GM21367 (cell line): Measurements from ENCODE around the gene MICALL1.
A peak's percentile ranks its signal among the peaks of the same experiment; 100 is the strongest.

ENCODE experiments used
- ATAC-seq: cut with Tn5 transposase; IDR thresholded peaks from one replicate; pipeline ENCODE4 v1.9.1; 2021; ENCODE audit not compliant: unreplicated experiment

Gene MICALL1, protein sequence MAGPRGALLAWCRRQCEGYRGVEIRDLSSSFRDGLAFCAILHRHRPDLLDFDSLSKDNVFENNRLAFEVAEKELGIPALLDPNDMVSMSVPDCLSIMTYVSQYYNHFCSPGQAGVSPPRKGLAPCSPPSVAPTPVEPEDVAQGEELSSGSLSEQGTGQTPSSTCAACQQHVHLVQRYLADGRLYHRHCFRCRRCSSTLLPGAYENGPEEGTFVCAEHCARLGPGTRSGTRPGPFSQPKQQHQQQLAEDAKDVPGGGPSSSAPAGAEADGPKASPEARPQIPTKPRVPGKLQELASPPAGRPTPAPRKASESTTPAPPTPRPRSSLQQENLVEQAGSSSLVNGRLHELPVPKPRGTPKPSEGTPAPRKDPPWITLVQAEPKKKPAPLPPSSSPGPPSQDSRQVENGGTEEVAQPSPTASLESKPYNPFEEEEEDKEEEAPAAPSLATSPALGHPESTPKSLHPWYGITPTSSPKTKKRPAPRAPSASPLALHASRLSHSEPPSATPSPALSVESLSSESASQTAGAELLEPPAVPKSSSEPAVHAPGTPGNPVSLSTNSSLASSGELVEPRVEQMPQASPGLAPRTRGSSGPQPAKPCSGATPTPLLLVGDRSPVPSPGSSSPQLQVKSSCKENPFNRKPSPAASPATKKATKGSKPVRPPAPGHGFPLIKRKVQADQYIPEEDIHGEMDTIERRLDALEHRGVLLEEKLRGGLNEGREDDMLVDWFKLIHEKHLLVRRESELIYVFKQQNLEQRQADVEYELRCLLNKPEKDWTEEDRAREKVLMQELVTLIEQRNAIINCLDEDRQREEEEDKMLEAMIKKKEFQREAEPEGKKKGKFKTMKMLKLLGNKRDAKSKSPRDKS

GRCh38 chr22:37905534-37906363, at the start of gene MICALL1:
Gene MICALL1 (plus strand): TSS chr22:37906297. CDS start chr22:37906423, 126 bp downstream.
- ATAC-seq, result peak; percentile 64

- no peak for ATAC-seq
Measured at GRCh38 chr22:37860796-37861421, 45.2 kb upstream of the MICALL1 start.

GRCh38 chr22:37862570-37863325, 43.3 kb upstream of the MICALL1 start:
- ATAC-seq, result no peak

DNA sequence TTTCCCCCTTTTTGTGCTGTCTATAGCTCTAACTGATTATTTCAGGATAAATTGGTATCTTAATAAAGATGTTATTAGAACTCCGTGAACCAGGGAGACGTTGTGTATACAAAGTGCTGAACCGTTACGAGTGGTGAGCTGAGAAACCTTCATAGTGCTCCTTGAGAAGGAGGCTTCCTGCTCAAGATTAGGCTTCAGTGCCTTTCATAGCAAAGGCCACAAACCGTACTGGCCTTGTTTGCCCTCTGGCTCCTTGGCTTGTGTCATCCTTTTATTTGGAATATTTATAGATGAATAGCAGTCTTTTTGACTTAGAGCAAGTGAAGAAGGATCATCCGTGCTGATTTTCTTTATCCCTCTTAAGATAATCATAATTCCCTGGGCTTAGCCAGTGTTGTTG, 40.6 kb upstream of the MICALL1 start:
- no peak for ATAC-seq

DNA sequence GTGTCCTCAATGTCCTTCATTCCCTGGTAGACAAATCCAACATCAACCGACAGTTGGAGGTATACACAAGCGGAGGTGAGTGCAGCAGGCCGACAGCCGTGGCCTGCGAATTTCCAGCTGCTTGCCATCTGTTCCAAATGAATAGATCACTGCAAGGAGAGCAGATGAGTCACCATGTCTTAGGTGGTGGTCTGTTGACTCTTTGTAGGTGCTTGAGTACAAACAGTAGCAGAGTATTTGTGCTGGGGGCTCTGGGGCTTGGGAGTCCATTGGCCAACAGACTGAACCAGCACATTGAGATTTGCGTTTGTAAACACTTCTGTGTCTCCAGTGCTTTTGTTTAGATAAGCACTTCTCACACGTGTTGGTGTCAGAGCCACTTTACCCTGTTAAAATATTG, 35.8 kb upstream of the MICALL1 start:
- no peak for ATAC-seq

DNA sequence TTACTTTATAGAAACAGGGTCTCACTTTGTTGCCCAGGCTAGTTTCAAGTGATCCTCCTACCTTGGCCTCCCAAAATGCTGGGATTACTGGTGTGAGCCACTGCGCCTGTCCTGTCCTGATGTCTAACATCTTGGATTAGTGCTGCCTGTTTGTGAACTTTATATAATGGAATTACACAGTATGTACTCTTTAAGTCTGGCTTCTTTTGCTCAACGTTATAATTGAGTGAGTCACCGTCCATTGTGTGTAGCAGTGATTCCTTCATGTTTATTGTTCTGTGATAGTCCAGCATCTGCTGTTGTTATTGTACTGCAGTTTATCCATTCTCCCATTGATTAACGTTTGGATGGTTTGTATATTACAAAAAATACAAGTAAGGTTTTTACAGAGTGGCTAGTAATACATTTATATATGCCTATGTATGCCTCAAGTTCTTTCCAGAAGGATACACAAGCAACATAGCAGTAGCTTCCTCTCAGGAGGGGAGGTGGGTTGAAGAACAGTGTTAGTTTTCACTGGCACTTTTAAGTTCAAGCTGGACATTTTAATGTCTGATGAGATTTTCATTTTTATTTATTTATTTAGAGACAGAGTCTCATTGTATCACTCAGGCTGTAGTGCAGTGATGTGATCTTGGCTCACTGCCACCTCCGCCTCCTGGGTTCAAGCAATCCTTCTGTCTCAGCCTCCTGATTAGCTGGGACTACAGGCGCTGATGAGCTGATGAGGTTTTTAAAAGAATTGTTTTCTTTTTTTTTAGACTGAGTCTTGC, 25.2 kb upstream of the MICALL1 start:
- no peak for ATAC-seq

DNA sequence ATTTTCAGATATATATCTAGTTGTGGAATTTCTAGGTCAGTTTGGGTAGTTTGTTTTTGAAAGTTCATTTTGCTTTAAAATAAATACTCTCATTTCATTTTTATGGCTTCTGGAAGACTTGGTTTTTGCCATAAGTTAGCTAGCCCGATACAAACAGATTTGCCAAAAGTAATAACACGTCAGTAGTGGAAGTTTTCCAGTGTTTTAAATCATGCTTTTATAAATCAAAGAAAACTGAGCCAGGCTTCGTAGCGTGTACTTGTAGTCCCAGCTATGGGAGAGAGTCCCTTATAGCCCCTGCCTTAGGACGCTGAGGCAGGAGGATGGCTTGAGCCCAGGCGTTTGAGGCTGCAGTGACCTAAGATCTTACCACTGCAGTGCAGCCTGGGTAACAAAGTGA, 21.7 kb upstream of the MICALL1 start:
- no peak for ATAC-seq

DNA sequence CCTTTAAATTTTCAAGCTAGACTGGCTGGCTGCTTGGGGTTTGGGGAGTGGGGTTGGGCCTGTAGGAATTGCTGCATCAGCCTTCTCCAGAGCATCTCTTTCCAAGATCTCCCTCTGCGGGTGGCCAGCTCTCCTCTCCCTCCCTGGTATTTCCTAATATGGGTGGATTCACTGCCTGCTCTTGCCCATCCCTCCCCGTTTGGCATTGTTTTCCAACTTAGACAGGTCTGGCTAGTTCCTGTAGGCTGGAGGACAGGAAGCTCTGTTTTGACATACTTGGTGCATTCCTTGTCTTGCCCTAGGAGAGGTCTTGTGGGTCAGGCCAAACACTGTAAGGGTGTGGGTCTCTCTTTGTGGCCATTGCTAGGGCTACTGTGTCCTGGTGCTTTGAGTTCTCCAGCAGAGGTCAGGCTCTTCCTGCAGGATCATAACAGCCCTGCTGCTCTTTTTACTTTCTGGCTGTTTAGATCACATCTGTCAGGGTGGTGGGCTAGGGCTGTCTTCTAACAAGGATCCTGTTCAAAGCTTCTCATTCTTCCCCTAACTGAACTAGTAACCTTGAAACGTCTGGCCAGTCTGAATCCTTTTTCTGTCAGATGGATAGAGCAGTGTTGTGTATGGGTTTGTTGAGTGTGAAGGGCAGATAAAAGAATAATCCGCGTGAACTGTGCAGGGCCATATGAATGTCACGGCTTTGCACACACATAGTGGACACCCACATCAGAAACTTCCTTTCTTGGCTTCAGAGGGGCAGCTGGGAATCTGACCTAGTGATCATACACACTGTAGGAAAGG, 18.3 kb upstream of the MICALL1 start:
- ATAC-seq, result no peak

- ATAC-seq, result no peak
Measured at GRCh38 chr22:37891926-37892325, 14.2 kb upstream of the MICALL1 start.

DNA sequence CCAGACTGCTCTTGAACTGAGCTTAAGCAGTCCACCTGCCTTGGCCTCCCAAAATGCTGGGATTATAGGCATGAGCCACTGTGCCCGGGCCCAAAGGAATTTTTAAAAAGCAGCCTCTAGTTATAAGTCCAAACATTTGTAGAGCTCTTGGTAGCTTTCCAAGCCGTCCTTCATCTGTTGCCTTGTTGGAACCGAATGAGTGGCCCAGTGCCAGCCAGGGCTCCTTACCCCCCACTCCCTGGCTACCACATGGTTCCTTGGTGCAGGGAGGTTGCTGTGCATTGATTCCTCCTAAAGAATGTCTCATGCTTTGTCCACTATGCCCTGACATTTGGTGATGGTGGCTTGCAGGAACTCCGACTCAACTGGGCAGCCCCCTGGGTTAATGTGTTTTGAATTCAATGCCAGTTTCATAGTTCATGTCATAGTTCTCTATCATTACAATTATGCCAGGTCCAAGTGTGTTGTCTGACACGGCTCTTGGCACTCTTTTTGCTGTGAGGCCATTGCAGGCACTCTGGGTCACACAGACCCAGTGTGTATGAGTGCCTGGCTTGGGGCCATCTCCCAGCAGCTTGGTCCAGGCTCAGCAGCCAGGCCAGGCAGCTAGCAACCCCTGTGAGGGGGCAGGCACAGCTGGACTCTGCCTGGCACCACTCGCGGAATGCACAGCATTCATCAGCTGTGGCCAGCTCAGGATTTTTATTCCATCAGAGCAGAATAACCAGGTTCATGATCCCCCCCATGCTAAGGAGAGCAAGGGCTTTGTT, 13.3 kb upstream of the MICALL1 start:
- ATAC-seq, result no peak

GRCh38 chr22:37893583-37893983, 12.5 kb upstream of the MICALL1 start:
- no peak for ATAC-seq

DNA sequence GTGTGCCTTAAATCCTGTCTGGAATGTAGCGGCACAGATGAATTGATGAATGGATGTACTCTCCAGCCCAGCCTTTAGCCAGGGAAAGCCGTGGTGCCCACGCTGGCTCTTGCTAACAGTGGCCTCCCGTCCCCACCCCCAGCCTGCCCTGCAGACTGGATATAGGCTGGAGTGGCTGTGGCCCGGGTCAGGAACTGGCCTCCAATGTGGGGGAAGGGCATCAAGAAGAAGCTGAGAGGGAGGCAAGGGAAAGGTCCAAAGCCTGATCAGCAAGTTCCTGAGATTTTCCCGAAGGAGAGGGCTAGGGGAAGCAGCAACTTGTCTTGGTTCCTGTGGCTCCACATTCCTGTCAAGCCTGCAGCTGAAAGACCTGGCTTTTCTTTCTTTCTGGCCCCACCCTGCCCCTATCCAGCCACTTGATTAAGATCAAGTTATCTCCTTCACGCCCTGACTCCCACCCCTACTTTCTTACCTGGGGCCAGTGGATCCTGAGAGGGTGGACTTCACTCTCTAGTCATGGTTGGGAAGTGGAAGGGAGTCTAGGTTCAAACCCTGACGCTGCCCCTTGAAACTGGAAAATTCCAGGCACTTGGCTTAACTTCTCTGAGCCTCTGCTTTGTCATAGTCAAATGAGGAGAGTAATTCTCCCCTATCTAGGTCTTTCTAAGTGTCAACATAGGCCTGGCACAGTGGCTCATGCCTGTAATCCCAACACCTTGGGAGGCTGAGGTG, 11.0 kb upstream of the MICALL1 start:
- no peak for ATAC-seq

DNA sequence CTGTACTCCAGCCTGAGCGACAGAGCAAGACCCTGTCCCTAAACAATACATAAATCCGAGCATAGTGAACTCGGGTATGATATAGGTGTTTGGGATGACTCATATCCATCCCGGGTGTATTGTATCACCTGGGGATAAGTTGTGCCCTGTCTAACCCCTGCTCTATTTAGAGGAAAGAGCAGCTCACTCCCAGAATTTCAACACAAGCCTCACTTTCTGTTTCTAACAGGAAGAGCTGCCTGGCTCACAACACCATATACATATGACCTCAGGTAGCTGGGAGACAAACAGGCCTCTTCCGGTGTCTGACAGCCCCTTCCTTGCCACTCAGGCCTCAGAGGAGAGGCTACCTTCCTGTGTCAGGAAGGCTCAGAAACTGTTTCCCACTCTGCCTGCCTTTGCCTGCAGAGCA, 9.9 kb upstream of the MICALL1 start:
- peak; percentile 49 for ATAC-seq

DNA sequence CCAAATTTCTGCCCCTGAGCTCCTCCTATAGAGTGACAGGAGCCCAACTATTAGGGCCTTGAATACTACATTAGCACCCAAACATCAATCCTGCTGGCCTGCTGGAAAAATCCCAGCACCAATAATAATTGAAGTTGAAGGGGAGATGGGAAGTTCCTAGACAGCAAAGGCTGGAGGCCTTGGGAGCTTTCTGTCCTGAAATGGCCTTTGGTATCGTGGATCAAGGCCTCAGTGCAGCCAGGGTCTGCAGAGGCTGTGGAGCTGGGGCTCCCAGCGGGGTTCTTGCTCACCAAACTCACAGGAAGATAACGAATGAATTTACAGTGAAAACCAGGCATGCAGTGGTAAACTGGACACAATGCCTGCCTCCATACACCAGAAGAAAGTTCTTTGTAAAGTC, 9.2 kb upstream of the MICALL1 start:
- no peak for ATAC-seq

GRCh38 chr22:37897807-37898206, 8.3 kb upstream of the MICALL1 start:
- ATAC-seq, result no peak

DNA sequence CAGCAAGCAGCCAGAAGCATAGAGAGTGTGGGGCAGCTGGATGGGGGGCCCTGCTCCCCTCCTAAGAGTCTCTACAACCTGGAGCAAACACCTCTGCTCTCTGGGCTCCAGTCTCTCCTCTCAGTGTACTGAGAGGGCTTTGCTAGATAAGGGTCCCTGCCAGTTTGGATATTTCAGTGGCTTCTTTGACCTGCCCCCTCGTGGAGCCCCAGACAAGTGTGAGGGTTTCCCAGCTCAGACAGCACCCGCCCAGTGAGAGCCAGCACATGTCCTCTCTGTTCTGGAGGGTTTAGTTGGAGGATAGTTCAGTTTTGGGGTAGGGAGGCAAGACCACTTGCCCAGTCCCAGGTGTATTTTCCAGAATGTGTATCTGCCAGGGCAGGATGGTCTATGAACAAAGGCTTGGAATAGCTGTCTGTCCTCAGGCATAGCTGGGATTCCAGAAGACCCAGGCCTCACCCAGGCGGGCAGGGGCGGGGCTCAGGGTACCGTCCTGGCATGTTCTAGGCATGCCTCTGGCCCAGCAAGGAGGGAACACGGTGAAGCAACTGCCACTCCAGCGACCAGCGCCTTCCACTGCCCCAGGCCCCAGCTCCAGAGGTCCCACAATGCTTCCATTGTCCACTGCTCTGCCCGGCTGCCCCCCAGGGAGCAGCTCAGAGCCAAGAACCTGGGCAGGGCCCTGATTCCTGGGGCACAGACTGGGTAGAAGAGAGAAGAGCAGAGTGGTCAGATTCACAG, 7.5 kb upstream of the MICALL1 start:
- no peak for ATAC-seq
